ENCODE results near the gene APEX1. TPM values are rescaled to one million over a fixed set of nuclear protein-coding genes. Genes with fewer than 3 reads are reported as not detected.

Gene APEX1
- total RNA-seq, 1 donor from 2014 or later: 76.6 TPM

GRCh38 chr14:20435582-20436362 is 19.3 kb upstream of the APEX1 start, which contains the start of gene KLHL33:
TSS of gene KLHL33 (minus strand) at chr14:20436166. CDS start at chr14:20435811, 355 bp downstream.
- Histone ChIP-seq H3F3A (ENCODE audit: low read depth) (no peaks in the 10 kb centered on the region), H3K36me3 (no peaks in the 10 kb centered on the region), H3K4me2 (no peak within 1 kb of the TSS), H3K27ac (no peak within 1 kb of the TSS), H4K20me1 (ENCODE audit: low read depth) (no peaks in the 10 kb centered on the region), H3K79me2 (ENCODE audit: low read depth) (no peaks in the 10 kb centered on the region), H3K4me3 (no peak within 1 kb of the TSS), H3K4me1 (no peaks in the 10 kb centered on the region), H3K27me3 (no peaks in the 10 kb centered on the region), H3K9me3 (ENCODE audit: low read depth) (no peaks in the 10 kb centered on the region), H3K9ac (no peak within 1 kb of the TSS), H2AFZ (replicated peaks) (peak within 1 kb of the TSS; percentile 26)
- Mint-ChIP-seq H3K4me1 (no peaks in the 10 kb centered on the region), H3K27me3 (ENCODE audit: insufficient read depth, low read depth) (peaks cover 7% of the 10 kb centered on the region), H3K9me3 (no peaks in the 10 kb centered on the region), H3K36me3 (no peaks in the 10 kb centered on the region), H3K4me3 (no peak within 1 kb of the TSS), H3K27ac (no peak within 1 kb of the TSS)
- DNase-seq (ENCODE audit: low spot score): no peak
- TF ChIP-seq EZH2phosphoT487 (IDR thresholded peaks at IDR 0.05) (no peak), EZH2 (IDR thresholded peaks at IDR 0.05) (no peak), CTCF (IDR thresholded peaks at IDR 0.05) (no peak)

GRCh38 chr14:20436363-20436755 is 18.7 kb upstream of the APEX1 start:
- Histone ChIP-seq H3K4me1 (no peaks in the 10 kb centered on the region), H2AFZ (replicated peaks) (no peak overlapping the region), H3K4me2 (no peak overlapping the region), H3K27ac (no peak overlapping the region), H3K9me3 (ENCODE audit: low read depth) (no peaks in the 10 kb centered on the region), H3K9ac (no peak overlapping the region), H3K4me3 (no peak overlapping the region), H3K27me3 (no peaks in the 10 kb centered on the region), H4K20me1 (ENCODE audit: low read depth) (no peaks in the 10 kb centered on the region), H3K36me3 (no peaks in the 10 kb centered on the region), H3F3A (ENCODE audit: low read depth) (no peaks in the 10 kb centered on the region), H3K79me2 (ENCODE audit: low read depth) (no peaks in the 10 kb centered on the region)
- no peaks in the 10 kb centered on the region for H3K4me1 Mint-ChIP-seq
- no peak overlapping the region for H3K4me3 Mint-ChIP-seq
- no peak for DNase-seq (ENCODE audit: low spot score)
- H3K27me3 Mint-ChIP-seq (ENCODE audit: insufficient read depth, low read depth): peaks cover 7% of the 10 kb centered on the region
- H3K9me3 Mint-ChIP-seq: no peaks in the 10 kb centered on the region
- H3K36me3 Mint-ChIP-seq: no peaks in the 10 kb centered on the region
- H3K27ac Mint-ChIP-seq: no peak overlapping the region
- TF ChIP-seq CTCF (IDR thresholded peaks at IDR 0.05) (no peak), EZH2 (IDR thresholded peaks at IDR 0.05) (no peak), EZH2phosphoT487 (IDR thresholded peaks at IDR 0.05) (no peak)

GRCh38 chr14:20438664-20439063 is 16.4 kb upstream of the APEX1 start:
- no peak overlapping the region for H3K9ac ChIP-seq
- H3K27me3 Mint-ChIP-seq (ENCODE audit: insufficient read depth, low read depth): peaks cover 5% of the 10 kb centered on the region
- no peak for TF ChIP-seq EZH2 (IDR thresholded peaks at IDR 0.05)
- TF ChIP-seq CTCF (IDR thresholded peaks at IDR 0.05): no peak
- no peak for TF ChIP-seq EZH2phosphoT487 (IDR thresholded peaks at IDR 0.05)

More at GRCh38 chr14:20438664-20439063, 16.4 kb upstream of the APEX1 start:
- Histone ChIP-seq H3K4me2 (no peak overlapping the region), H4K20me1 (ENCODE audit: low read depth) (no peaks in the 10 kb centered on the region), H3K4me3 (no peak overlapping the region), H3K4me1 (no peaks in the 10 kb centered on the region), H3K36me3 (no peaks in the 10 kb centered on the region), H2AFZ (replicated peaks) (no peak overlapping the region), H3K9me3 (ENCODE audit: low read depth) (no peaks in the 10 kb centered on the region), H3F3A (ENCODE audit: low read depth) (no peaks in the 10 kb centered on the region), H3K79me2 (ENCODE audit: low read depth) (no peaks in the 10 kb centered on the region), H3K27me3 (no peaks in the 10 kb centered on the region), H3K27ac (no peak overlapping the region)
- Mint-ChIP-seq H3K27ac (no peak overlapping the region), H3K4me3 (peak overlapping the region; percentile 50), H3K9me3 (no peaks in the 10 kb centered on the region), H3K36me3 (peaks cover 4% of the 10 kb centered on the region), H3K4me1 (no peaks in the 10 kb centered on the region)
- no peak for DNase-seq (ENCODE audit: low spot score)
